OCI-LY1 (cell line): ENCODE measurements around the gene PCCB.

Source experiments
- H2AFZ ChIP-seq: fragments of 200-600 bp; sonication (generic), shearing (Covaris generic); 2 replicates; pipeline ENCODE4 v1.6.0; 2014; ENCODE audit warnings: antibody characterized with exemption, mild to moderate bottlenecking, low read length
- H3F3A ChIP-seq: fragments of 200-600 bp; sonication (generic), shearing (Covaris generic); 2 replicates; pipeline ENCODE4 v1.6.0; 2014; ENCODE audit warnings: mild to moderate bottlenecking, antibody characterized with exemption, low read length, moderate library complexity; ENCODE audit not compliant: insufficient read depth
- H3K27ac ChIP-seq: fragments of 200-600 bp; sonication (generic); 2 replicates; pipeline ENCODE4 v1.5.1; 2014; ENCODE audit warnings: low read length, mixed run types, mild to moderate bottlenecking, low read depth; ENCODE audit not compliant: poor library complexity, severe bottlenecking
- H3K27me3 ChIP-seq: fragments of 200-600 bp; sonication (generic); 2 replicates; pipeline ENCODE4 v1.6.0; 2014; ENCODE audit warnings: antibody characterized with exemption, mild to moderate bottlenecking, low read length, moderate library complexity; ENCODE audit not compliant: insufficient read depth
- H3K36me3 ChIP-seq: fragments of 200-600 bp; sonication (generic); 2 replicates; pipeline ENCODE4 v1.6.1; 2014; ENCODE audit warnings: mild to moderate bottlenecking, antibody characterized with exemption, low read length, moderate library complexity, mixed read lengths; ENCODE audit not compliant: insufficient read depth
- H3K4me1 ChIP-seq: fragments of 200-600 bp; sonication (generic); 2 replicates; pipeline ENCODE4 v1.5.1; 2014; ENCODE audit warnings: mild to moderate bottlenecking, low read length, moderate library complexity; ENCODE audit not compliant: insufficient read depth, severe bottlenecking
- H3K4me2 ChIP-seq: fragments of 200-600 bp; sonication (generic), shearing (Covaris generic); 2 replicates; pipeline ENCODE4 v1.6.1; 2014; ENCODE audit warnings: low read length
- H3K4me3 ChIP-seq: fragments of 200-600 bp; sonication (generic); 2 replicates; pipeline ENCODE4 v1.5.1; 2014; ENCODE audit warnings: low read length, low read depth, mild to moderate bottlenecking, mixed read lengths; ENCODE audit not compliant: poor library complexity, severe bottlenecking
- H3K79me2 ChIP-seq: fragments of 200-600 bp; shearing (Covaris generic); 2 replicates; pipeline ENCODE4 v1.6.1; 2016; ENCODE audit warnings: mixed run types, low read length, mixed read lengths; ENCODE audit not compliant: insufficient read depth
- H3K9ac ChIP-seq: fragments of 200-600 bp; sonication (generic), shearing (Covaris generic); 2 replicates; pipeline ENCODE4 v1.6.1; 2014; ENCODE audit warnings: mild to moderate bottlenecking, low read length, mixed read lengths
- H3K9me2 ChIP-seq: fragments of 200-600 bp; sonication (generic), shearing (Covaris generic); 2 replicates; pipeline ENCODE4 v1.6.1; 2014; ENCODE audit warnings: low read depth, mild to moderate bottlenecking, low read length, mixed read lengths
- H3K9me3 ChIP-seq: fragments of 200-600 bp; shearing (Covaris generic); 2 replicates; pipeline ENCODE4 v1.6.1; 2014; ENCODE audit warnings: low read length, mixed read lengths
- H4K20me1 ChIP-seq: fragments of 200-600 bp; sonication (generic), shearing (Covaris generic); 2 replicates; pipeline ENCODE4 v1.6.0; 2016; ENCODE audit warnings: mild to moderate bottlenecking, low read length; ENCODE audit not compliant: insufficient read depth
- EZH2 ChIP-seq: fragments of 200-600 bp; sonication (generic), shearing (Covaris generic); IDR thresholded peaks from 2 replicates; pipeline ENCODE4 v1.8.0; 2017; ENCODE audit warnings: borderline replicate concordance, mixed run types, mild to moderate bottlenecking, antibody characterized with exemption, low read length, moderate library complexity, mixed read lengths
- TF ChIP-seq, protein P1 (sequence below): fragments of 200-600 bp; sonication (generic), shearing (Covaris generic); IDR thresholded peaks from 2 replicates; pipeline ENCODE4 v1.5.1; 2017; ENCODE audit warnings: mild to moderate bottlenecking, antibody characterized with exemption, low read length, moderate library complexity, mixed read lengths

PCCB gene

DNA sequence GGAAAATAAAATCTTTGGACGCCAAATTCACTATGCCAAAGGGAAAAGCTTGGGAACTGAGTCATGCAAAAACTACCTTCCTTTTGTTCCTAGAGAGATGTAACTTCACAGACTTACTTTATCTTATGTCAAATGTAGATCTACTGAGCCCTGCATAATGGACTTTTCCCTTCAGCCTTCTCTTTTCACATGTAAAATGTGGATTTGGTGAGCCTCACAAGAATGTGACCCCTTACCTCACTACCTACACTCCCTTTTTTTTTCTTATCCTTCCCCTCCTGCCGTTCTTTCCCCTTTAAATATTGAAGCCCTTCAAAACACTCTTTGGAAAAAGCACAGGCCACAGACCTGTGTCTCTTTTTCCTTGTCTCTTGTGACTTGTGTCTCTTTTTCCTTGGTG lies 14.0 kb upstream of the PCCB start:
- no peak overlapping the region for H3K27ac ChIP-seq
- no peak overlapping the region for H3K4me3 ChIP-seq
- H4K20me1 ChIP-seq = no peaks in the 10 kb centered on the region
- no peaks in the 10 kb centered on the region for H3K36me3 ChIP-seq
- H3F3A ChIP-seq = no peaks in the 10 kb centered on the region
- H3K9me3 ChIP-seq = no peaks in the 10 kb centered on the region
- H2AFZ ChIP-seq = no peak overlapping the region
- no peak overlapping the region for H3K4me2 ChIP-seq
- H3K9me2 ChIP-seq = no peaks in the 10 kb centered on the region
- TF ChIP-seq EZH2 = no peak
- TF ChIP-seq, protein P1, sequence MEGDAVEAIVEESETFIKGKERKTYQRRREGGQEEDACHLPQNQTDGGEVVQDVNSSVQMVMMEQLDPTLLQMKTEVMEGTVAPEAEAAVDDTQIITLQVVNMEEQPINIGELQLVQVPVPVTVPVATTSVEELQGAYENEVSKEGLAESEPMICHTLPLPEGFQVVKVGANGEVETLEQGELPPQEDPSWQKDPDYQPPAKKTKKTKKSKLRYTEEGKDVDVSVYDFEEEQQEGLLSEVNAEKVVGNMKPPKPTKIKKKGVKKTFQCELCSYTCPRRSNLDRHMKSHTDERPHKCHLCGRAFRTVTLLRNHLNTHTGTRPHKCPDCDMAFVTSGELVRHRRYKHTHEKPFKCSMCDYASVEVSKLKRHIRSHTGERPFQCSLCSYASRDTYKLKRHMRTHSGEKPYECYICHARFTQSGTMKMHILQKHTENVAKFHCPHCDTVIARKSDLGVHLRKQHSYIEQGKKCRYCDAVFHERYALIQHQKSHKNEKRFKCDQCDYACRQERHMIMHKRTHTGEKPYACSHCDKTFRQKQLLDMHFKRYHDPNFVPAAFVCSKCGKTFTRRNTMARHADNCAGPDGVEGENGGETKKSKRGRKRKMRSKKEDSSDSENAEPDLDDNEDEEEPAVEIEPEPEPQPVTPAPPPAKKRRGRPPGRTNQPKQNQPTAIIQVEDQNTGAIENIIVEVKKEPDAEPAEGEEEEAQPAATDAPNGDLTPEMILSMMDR = no peak
- no peak overlapping the region for H3K9ac ChIP-seq
- peaks cover 11% of the 10 kb centered on the region; the same call in 1 of the 2 replicates for H3K27me3 ChIP-seq
- H3K79me2 ChIP-seq = no peaks in the 10 kb centered on the region
- H3K4me1 ChIP-seq = no peaks in the 10 kb centered on the region

DNA sequence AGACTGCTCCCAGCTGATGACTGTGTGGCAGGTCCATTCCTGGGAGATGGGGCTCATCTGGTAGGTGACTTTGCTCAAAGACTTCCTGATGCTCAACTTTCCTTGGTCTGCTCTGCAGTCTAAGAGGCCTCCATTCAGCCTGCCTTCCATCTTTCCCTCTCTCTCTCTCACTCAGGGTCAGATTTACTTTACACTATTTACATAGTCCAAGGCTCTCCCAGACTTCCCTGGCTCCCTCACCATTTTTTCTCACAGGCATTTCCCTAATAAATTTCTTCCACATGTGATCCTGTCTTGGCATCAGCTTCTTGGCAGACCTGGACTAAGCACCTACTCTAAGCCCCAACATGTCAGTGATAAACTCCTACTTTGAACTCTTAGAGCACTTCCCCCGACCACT lies 13.0 kb upstream of the PCCB start:
- Histone ChIP-seq H4K20me1 (no peaks in the 10 kb centered on the region), H3K9ac (no peak overlapping the region), H3K4me3 (no peak overlapping the region), H3K79me2 (no peaks in the 10 kb centered on the region), H3K9me2 (no peaks in the 10 kb centered on the region), H3K4me2 (no peak overlapping the region), H3K4me1 (no peaks in the 10 kb centered on the region), H3F3A (no peaks in the 10 kb centered on the region), H3K27ac (no peak overlapping the region), H3K27me3 (peaks cover 11% of the 10 kb centered on the region; the same call in 1 of the 2 replicates), H3K36me3 (no peaks in the 10 kb centered on the region), H2AFZ (no peak overlapping the region), H3K9me3 (no peaks in the 10 kb centered on the region)
- TF ChIP-seq EZH2 = no peak

DNA sequence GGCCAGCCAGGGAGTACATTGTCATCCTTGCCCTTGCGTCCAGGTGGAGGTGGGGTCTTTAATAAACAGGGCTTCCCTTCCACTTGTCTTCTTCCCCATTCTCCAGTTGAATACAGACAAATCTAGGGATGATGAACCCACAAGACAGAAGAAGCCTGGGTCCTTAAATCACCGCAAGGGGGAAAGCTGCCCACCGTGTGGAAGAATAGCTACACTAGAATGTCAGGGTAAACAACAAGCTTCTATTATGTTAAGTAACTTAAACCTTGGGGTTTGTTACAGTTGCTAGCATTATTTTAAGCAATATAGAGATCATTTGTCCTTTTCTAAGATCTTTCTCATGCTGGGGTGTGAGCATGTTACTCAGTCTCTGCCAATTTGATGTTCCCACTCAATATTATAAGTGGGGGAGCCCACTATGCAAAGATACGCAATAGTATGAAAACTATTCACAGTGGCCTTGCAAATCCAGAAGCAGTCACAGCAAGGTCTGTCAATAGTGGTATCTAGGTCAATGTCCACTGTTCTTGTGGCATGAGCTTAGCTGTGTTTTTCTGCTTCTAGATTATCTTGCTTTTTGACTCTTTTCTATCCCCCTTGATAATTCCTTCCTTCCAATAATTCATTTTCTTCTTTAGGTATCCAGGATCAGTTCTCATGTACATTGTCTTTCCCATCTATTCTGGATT lies 12.0 kb upstream of the PCCB start:
- Histone ChIP-seq H3K36me3 (no peaks in the 10 kb centered on the region), H3K9me2 (no peaks in the 10 kb centered on the region), H3K79me2 (no peaks in the 10 kb centered on the region), H3K4me1 (no peaks in the 10 kb centered on the region), H3K9ac (no peak overlapping the region), H3K4me3 (no peak overlapping the region), H3K27me3 (peaks cover 11% of the 10 kb centered on the region; the same call in 1 of the 2 replicates), H3K27ac (no peak overlapping the region), H2AFZ (no peak overlapping the region), H3F3A (no peaks in the 10 kb centered on the region), H4K20me1 (no peaks in the 10 kb centered on the region), H3K9me3 (no peaks in the 10 kb centered on the region), H3K4me2 (no peak overlapping the region)
- TF ChIP-seq EZH2 = no peak
- TF ChIP-seq, protein P1 = no peak

DNA sequence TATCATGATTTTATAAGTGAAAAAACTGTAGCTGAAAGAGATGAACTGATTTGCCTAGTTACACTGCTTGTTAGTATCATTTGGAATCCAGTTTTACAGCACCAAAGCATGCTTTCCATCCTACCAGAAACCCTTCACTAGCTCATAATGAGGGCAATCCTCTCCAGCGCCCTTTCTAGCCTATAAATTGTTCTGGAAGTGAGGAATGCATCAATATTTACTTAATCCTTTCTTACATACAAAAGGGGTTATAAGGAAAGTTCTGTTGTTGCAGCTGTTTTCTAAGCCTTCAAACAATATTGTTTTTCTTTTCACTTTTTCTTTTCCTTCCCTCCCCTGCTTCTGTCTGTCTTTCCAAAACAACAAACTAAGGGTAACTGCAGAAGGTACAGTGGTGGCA lies 11.0 kb upstream of the PCCB start:
- Histone ChIP-seq H4K20me1 (no peaks in the 10 kb centered on the region), H3K27me3 (peaks cover 11% of the 10 kb centered on the region; the same call in 1 of the 2 replicates), H3K4me2 (no peak overlapping the region), H3K4me3 (no peak overlapping the region), H3K9me2 (no peaks in the 10 kb centered on the region), H3K9ac (no peak overlapping the region), H3K9me3 (no peaks in the 10 kb centered on the region), H2AFZ (no peak overlapping the region), H3K4me1 (no peaks in the 10 kb centered on the region), H3K79me2 (no peaks in the 10 kb centered on the region), H3F3A (no peaks in the 10 kb centered on the region), H3K27ac (no peak overlapping the region), H3K36me3 (no peaks in the 10 kb centered on the region)
- no peak for TF ChIP-seq EZH2
- TF ChIP-seq, protein P1 = no peak
